GM21367 (cell line): Measurements from ENCODE around the gene SPTBN1.
"Not testable (repeated sequence)": the region's sequence is repeated elsewhere in the genome, so short reads cannot be mapped to it uniquely, and the experiment has no call there.

ENCODE experiments used
- ATAC-seq: cut with Tn5 transposase; IDR thresholded peaks from one replicate; pipeline ENCODE4 v1.9.1; 2021; ENCODE audit not compliant: unreplicated experiment

SPTBN1 gene

DNA sequence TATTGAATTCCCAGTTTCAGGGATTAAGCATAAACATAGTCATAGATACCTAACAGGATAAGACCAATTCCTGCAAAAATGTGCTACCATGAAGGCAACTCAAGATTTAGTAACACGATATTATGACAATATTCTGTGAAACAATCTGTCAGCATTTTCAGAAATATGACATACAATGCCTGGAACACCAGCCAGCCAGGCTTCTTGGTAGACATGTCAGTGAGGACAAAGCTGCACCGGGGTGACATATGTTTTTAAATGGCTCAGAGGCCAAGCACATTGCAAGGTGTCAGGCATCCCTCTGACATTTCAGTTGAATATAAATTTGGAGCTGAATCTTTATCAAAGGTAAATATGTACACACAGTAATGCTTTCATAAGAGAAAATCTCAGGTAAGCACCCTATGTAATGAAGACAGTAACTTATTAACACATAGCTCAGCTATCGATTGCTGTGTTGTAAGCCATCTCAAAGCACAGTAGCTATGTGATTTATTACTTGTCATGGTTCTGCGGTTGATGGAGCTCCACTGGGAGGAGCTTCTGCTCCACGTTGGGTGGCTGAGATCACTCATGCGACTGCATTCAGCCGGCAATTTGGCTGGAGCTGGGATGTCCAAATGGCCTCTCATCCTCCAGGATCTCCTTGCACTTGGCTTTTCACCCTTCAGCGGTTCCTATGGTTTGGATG is 235.5 kb downstream of the SPTBN1 start:
- no peak for ATAC-seq

DNA sequence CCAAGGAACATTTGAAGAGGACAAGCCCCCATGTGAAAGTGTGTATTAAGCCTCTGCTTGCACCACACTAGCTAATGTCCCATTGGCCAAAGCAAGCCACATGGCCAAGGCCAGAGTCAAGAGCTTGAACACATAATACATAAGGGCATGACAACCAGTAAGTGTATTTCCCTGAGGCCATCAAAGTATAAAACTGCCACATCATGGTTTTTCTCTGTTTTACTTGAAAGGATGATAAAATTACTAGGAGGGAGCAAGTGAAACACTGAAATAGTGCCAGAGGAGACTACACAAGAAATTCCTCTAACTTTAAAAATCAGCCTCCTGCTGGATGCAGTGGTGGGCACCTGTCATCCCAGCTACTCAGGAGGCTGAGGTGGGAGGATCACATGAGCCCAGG is 236.4 kb downstream of the SPTBN1 start:
- ATAC-seq: no peak

GRCh38 chr2:54695378-54695777 is 239.3 kb downstream of the SPTBN1 start:
- ATAC-seq: no peak

DNA sequence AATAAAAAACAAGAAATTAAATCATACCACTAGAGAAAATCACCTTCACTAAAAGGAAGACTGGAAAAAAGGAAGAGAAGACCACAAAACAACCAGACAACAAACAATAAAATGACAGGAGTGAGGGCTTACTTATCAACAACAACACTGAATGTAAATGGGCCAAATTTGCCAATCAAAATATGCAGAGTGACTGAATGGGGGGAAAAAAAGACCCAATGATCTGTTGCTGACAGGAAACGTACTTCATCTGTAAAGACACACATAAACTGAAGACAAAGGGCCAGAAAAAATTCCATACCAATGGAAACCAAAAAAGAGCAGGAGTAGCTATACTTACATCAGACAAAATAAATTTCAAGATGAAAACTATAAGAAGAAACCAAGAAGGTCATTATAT is 241.8 kb downstream of the SPTBN1 start:
- no peak for ATAC-seq

DNA sequence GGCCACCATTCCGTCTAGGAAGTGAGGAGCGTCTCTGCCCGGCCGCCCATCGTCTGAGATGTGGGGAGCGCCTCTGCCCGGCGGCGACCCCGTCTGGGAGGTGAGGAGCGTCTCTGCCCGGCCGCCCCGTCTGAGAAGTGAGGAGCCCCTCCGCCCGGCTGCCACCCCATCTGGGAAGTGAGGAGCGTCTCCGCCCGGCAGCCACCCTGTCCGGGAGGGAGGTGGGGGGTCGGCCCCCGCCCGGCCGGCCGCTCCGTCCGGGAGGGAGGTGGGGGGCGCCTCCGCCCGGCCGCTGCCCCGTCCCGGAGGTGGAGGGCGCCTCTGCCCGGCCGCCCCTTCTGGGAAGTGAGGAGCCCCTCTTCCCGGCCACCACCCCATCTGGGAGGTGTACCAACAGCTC is 242.8 kb downstream of the SPTBN1 start:
- not testable (repeated sequence) for ATAC-seq

DNA sequence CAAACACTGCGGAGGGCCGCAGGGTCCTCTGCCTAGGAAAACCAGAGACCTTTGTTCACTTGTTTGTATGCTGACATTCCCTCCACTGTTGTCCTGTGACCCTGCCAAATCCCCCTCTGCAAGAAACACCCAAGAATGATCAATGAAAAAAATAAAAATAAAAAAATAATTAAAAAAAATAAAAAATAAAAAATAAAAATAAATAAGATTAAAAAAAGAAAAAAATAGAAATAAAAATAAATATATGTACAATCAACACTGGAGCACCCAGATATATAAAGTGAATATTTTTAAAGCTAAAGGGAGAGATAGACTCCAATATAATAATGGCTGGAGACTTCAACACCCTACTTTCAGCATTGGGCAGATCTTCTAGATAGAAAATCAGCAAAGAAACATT is 243.5 kb downstream of the SPTBN1 start:
- ATAC-seq: no peak

GRCh38 chr2:54701029-54701428 is 244.9 kb downstream of the SPTBN1 start:
- ATAC-seq: no peak

DNA sequence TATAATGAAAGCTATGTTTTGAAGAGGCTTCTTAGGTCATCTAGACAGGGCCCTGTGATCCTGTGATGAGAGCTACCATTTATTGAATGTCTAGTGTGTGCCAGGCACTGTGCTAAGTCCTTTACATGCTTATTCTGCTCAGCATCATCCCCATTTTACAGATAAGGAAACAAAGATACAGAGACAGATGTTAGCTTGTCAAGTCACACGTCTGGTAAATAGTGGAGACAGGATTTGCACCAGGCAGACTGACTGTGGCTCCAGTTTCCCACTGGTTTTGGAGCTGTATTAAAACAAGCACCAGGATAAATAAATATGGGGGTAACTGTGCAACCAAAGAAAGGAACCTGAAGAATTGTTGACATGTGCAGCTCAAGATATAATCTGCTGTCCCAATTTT is 248.1 kb downstream of the SPTBN1 start:
- ATAC-seq: no peak

DNA sequence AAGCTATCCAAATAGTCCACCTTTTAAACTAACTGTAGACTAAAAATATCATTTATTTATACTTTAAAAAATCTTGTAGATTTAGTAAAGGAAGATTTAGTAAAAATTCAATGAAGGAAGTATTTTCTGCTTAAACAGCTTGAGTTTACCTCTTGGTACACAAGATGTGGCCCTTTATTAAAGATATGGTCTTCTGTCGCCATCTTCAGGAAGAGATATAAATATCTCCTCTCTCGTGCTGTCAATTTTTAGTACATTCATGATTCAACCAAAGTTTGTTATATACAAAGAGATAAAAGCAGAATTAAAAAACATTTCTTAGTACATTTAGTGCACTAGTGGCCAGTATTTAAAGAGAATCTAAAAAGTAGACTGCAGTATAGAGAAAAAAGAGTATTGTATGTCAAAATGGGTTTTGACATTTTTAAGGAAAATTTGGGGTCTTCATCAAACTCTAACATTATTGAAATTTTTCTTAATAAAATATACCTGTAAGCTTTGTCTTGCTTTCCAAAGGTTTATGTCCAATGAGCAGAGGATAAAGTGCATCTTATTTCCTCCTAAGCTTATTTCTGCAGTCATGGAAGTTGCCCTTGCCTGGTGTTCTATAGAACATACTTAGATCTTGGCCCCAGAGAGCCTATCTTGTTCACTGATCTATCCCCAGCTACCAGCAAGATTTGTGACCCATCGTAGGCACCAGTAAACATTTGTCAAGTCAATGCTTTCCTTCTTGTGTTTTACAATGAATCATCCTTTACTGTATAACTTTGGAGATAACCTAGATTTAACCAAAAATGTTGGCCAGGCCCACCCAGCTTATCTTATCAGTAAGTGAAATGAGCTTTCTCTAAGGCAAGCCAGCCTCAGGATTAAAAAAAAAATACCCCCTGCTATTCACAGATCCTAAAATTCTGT is 248.8 kb downstream of the SPTBN1 start:
- no peak for ATAC-seq

- no peak for ATAC-seq
These were observed 250.5 kb downstream of the SPTBN1 start for GRCh38 chr2:54706622-54707021.

GRCh38 chr2:54708584-54709335 is 252.6 kb downstream of the SPTBN1 start:
- no peak for ATAC-seq

DNA sequence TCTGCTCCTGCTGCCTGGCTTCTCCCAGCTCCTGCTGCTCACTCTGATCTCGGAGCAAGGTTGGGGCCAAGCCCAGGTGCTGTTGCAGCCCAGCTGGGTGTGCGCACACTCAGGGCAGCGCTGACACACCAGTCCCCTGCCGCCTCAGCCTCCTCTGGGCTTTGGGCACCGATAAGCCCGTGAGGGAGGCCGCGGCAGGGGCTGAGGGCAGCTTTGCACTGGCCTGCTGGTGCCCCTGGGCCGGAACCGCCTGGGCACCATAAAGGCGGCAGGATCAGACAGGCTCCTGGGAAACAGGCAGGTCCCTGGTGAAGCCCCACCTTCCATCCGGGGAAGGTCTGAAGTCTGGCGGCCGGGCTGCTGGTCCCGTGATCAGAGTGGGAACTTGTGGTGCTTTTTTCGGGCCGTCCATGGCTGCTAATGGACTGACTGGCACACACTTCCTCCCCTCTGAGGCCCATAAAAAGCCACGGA is 253.2 kb downstream of the SPTBN1 start:
- ATAC-seq: no peak

GRCh38 chr2:54710216-54710615 is 254.1 kb downstream of the SPTBN1 start:
- ATAC-seq: no peak

DNA sequence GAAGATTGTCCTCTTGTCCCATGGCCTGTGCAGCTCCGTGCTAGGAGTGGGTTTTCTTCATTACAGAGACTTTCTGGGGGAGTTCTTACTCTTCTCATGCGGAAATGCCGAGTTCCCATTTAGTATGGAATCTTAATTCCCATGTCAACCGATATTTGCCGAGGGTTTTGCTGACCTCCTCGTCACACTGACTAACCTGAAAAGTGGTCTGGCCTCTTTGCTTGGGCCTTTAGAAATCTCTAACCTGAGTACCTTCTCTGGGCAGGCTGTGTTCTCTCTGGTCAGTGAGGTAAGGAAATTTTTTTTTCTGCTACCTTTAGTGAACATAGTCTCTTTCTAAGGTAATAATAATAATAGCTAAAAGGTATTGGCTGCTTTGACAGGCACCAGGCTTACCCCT is 256.4 kb downstream of the SPTBN1 start:
- no peak for ATAC-seq

DNA sequence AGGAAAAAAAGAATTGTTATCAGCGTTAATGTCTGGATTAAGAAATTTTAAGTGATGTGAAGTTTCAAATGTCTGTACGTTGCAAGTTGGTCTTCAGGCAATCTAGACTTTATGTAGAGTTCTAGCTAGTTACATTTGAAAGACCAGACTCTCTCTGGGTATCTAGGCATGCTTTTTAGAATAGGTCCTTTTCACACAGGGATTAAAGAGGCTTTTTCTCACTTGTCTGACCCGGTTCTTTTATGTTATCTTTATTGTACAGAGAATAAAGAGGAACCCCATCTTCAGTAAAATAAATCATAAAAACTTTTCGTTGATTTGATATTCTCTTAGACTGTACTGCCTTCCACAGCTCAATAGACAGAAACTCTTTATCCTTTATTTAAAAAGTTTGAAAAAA is 258.9 kb downstream of the SPTBN1 start:
- no peak for ATAC-seq

DNA sequence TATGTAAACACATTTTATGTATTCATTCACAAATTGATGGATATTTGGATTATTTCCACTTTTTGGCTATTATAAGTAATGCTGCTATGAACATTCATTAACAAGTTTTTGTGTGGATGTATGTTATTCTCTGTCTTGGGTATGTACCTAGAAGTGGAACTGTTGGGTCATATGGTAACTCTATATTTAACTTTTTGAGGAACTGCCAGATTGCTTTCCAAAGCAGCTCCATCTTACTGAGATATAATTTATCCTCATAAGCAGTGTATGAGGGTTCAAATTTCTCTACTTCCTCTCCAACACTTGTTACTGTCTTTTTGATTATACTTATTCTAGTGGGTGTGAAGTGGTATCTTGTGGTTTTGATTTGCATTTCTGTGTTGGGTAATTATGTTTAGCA is 260.2 kb downstream of the SPTBN1 start:
- ATAC-seq: no peak

DNA sequence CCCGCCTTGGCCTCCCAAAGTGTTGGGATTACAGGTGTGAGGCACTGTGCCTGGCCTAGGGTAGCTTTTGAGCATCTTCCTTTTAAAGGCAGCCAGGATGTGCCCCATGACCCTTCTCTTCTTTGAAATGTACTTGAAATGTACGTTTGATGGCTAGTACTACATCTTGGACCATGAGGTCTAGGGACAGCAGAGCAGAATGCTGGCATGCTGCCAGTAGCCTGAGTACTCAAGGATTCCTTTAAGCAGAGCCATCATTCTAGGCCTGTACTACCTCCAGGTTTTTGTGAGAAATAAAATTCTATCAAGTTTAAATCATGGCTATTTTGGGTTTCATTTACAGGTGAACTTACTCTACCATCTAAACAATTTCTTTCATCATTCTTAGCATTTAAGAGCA is 264.4 kb downstream of the SPTBN1 start:
- no peak for ATAC-seq
